Upper lobe of left lung (tissue), 4 donors: ENCODE measurements around the gene EYS.

Source experiments
- CTCF ChIP-seq, 6 experiments: fragments of 450-650 bp in 4 of 6; fragments of 200-600 bp in 2 of 6; sonication (generic) in 2 of 6; IDR thresholded peaks; one replicate each; pipeline ENCODE4 v1.5.1; 2016 to 2019; ENCODE audit warnings: antibody characterized with exemption in 6 of 6
- EP300 ChIP-seq, 4 donors: sonication (generic); formaldehyde crosslinking; IDR thresholded peaks; one replicate each; pipeline ENCODE4 v1.5.1; 2017; ENCODE audit warnings: antibody characterized with exemption in 4 of 4, control low read depth in 2 of 4
- POLR2A ChIP-seq, 4 donors: fragments of 450-650 bp; IDR thresholded peaks; one replicate each; pipeline ENCODE4 v1.5.1; 2016 to 2017; ENCODE audit warnings: antibody characterized with exemption in 4 of 4, mild to moderate bottlenecking in 2 of 4
- POLR2AphosphoS5 ChIP-seq, 2 donors: sonication (generic); formaldehyde crosslinking; IDR thresholded peaks; one replicate each; pipeline ENCODE4 v1.5.1; 2017; ENCODE audit warnings: antibody characterized with exemption in 2 of 2

- TF ChIP-seq POLR2A (IDR thresholded peaks at IDR 0.05) (no peak), CTCF (IDR thresholded peaks at IDR 0.05) (no peak), EP300 (IDR thresholded peaks at IDR 0.05) (no peak), POLR2AphosphoS5 (IDR thresholded peaks at IDR 0.05) (no peak)
These were observed 1561.4 kb downstream of the EYS start for GRCh38 chr6:64145658-64146057.
